SH-SY5Y (cell line): ENCODE measurements around the gene GTF3C1.

Experiments
- GATA2 ChIP-seq: IDR thresholded peaks from 2 replicates; pipeline ENCODE4 v1.6.1; 2011; ENCODE audit warnings: mild to moderate bottlenecking, low read depth, low read length
- GATA3 ChIP-seq: IDR thresholded peaks from 2 replicates; pipeline ENCODE4 v1.6.1; 2011; ENCODE audit warnings: low read depth, mild to moderate bottlenecking, low read length, moderate library complexity

- TF ChIP-seq GATA3 (no peak), GATA2 (no peak)
These were observed 102.4 kb downstream of the GTF3C1 start for GRCh38 chr16:27447301-27447700.
